Left ventricle myocardium inferior (tissue), 1 donor: ENCODE data around the gene CCDC158. TPM values are rescaled to one million over a fixed set of nuclear protein-coding genes. Genes with fewer than 3 reads are reported as not detected.
A peak's percentile ranks its signal among the peaks of the same experiment; 100 is the strongest.

ENCODE experiments used
- DNase-seq: peaks from one replicate; pipeline ENCODE4 v3.0.0-alpha.2; 2020
- H3K27ac ChIP-seq: fragments of 200-600 bp; replicated peaks from 2 replicates; pipeline ENCODE4 v1.8.0; 2021
- H3K27me3 ChIP-seq: fragments of 200-600 bp; 2 replicates; pipeline ENCODE4 v1.8.0; 2021; ENCODE audit warnings: low read depth
- H3K36me3 ChIP-seq: fragments of 200-600 bp; 2 replicates; pipeline ENCODE4 v1.8.0; 2021
- H3K4me1 ChIP-seq: fragments of 200-600 bp; 2 replicates; pipeline ENCODE4 v1.8.0; 2021
- H3K4me3 ChIP-seq: fragments of 200-600 bp; 2 replicates; pipeline ENCODE4 v1.8.0; 2021; ENCODE audit warnings: mild to moderate bottlenecking, moderate library complexity
- H3K9me3 ChIP-seq: fragments of 200-600 bp; replicated peaks from 2 replicates; pipeline ENCODE4 v1.8.0; 2021
- intact Hi-C: fragments of 100-400 bp; cut with micrococcal nuclease; formaldehyde crosslinking; loops from one replicate; pipeline ENCODE4 v1.11.0; 2022
- total RNA-seq: library from RNA; stranded (reverse); fragmentation: NEBNext Ultra II Directional; extraction: Animal tissue kit (Norgen Biotek cat#: 25700); gene quantifications from one replicate; pipeline ENCODE4 v1.2.1, GENCODE V29; 2021
- TF ChIP-seq, protein P1 (sequence below): fragments of 200-600 bp; IDR thresholded peaks from 2 replicates; pipeline ENCODE4 v1.8.0; 2021; ENCODE audit warnings: antibody characterized with exemption, mild to moderate bottlenecking, borderline replicate concordance
- donor health status: DM: no; HTN: yes; CAD: no; lungs with severe emphysema.

The CCDC158 gene
- total RNA-seq, 1 donor from 2014 or later = 0.11 TPM

DNA sequence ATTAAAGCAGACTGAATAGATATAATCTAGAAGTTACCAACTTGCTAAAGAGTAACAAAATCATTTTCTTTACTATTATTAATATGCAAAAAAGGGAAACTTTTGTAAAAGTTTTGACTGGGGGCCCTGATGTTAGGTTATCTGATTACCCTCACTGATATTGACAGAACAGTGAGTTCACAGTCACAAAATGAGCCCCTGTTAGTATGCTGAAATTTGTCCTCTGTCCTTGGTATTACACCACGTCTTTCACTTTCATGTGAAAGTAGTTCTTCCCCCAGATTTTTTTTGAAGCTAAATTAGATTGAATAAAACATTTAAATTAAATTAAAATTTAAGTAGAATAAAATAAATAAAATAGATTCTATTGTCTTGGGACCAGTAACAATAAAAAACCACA is 108.5 kb downstream of the CCDC158 start:
- peaks cover 43% of the 10 kb centered on the region for H3K4me1 ChIP-seq
- no peak overlapping the region for H3K27ac ChIP-seq
- peaks cover 18% of the 10 kb centered on the region for H3K9me3 ChIP-seq
- H3K36me3 ChIP-seq = peaks cover 17% of the 10 kb centered on the region
- intact Hi-C loops = no loop called here
- H3K4me3 ChIP-seq = no peak overlapping the region
- H3K27me3 ChIP-seq = no peaks in the 10 kb centered on the region
- DNase-seq = no peak
- TF ChIP-seq, protein P1, sequence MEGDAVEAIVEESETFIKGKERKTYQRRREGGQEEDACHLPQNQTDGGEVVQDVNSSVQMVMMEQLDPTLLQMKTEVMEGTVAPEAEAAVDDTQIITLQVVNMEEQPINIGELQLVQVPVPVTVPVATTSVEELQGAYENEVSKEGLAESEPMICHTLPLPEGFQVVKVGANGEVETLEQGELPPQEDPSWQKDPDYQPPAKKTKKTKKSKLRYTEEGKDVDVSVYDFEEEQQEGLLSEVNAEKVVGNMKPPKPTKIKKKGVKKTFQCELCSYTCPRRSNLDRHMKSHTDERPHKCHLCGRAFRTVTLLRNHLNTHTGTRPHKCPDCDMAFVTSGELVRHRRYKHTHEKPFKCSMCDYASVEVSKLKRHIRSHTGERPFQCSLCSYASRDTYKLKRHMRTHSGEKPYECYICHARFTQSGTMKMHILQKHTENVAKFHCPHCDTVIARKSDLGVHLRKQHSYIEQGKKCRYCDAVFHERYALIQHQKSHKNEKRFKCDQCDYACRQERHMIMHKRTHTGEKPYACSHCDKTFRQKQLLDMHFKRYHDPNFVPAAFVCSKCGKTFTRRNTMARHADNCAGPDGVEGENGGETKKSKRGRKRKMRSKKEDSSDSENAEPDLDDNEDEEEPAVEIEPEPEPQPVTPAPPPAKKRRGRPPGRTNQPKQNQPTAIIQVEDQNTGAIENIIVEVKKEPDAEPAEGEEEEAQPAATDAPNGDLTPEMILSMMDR = no peak

DNA sequence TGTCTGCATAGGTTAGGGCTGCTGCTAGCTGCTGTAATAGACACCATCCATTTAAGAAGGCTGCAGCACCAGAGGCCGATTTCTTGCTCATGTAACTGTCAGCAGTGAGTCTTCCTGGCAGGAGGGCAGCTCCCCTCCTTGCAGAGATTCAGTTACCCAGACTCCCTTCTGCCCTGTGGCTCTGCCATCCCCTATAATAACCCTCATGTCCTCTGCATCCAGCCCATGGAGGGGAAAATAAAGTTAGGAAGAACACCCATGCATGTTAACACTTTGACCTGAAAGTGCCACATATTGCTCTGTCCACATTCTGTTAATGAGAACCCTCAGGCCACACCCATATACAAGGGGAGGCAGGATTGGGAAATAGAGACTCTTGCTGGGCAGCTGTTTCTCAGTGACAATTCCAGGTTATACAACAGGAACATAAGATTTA is 109.0 kb downstream of the CCDC158 start:
- peaks cover 48% of the 10 kb centered on the region for H3K4me1 ChIP-seq
- intact Hi-C loops = no loop called here
- peaks cover 1% of the 10 kb centered on the region for H3K27me3 ChIP-seq
- DNase-seq = no peak
- H3K36me3 ChIP-seq = peaks cover 17% of the 10 kb centered on the region
- no peak overlapping the region for H3K4me3 ChIP-seq
- no peak overlapping the region for H3K27ac ChIP-seq
- peaks cover 12% of the 10 kb centered on the region for H3K9me3 ChIP-seq
- TF ChIP-seq, protein P1 = no peak

DNA sequence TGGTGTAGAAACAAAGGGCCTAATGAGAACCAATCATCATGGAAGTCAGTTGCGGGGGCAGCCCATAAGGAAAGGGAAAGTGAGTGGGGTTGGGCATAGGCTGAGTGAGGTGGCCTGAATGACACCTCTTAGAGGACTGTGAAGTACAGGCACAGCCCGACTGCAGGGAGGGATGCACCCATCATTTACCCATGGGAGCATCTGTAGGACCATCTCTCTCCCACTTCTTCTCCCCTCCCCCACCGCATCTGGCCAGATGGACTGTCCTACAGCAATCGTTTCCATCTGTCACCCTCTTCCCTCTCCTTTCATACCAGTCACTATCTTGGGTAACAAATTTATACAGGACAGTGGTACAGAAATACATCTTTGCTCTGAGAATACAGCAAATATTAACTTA is 110.3 kb downstream of the CCDC158 start:
- peaks cover 61% of the 10 kb centered on the region for H3K4me1 ChIP-seq
- H3K27me3 ChIP-seq = peaks cover 6% of the 10 kb centered on the region
- TF ChIP-seq, protein P1 = no peak
- H3K9me3 ChIP-seq = no peaks in the 10 kb centered on the region
- no peak for DNase-seq
- no peak overlapping the region for H3K4me3 ChIP-seq
- H3K36me3 ChIP-seq = peaks cover 17% of the 10 kb centered on the region
- no peak overlapping the region for H3K27ac ChIP-seq
- intact Hi-C loops = no loop called here

DNA sequence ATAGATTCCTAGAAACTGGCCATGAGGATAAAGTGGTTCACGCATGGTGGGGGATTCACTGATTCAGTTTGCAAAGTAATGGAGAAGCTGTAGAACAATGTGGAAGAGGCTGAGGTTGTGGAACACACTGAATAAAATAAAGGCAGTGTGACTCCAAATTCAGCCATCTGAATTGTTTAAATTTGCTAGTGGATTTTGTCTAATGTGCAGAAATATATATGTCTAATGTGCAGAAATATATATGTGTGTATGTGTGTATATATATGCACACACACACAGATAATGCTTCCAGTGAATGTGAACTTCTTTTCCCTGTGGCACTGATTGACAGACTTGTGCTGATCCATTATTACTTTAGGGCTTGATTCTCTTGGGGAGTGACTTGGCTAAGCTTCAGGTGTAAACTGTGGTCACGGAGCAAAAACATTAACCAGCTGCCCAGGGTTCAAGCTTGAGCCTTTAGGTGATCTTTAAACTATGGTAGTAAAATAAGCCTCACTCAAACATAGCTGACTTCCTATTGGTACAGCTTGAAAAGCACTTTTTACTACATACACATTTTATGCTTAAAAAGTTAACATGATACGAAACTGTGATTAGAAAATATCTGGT is 110.9 kb downstream of the CCDC158 start:
- DNase-seq = no peak
- Histone ChIP-seq H3K9me3 (no peaks in the 10 kb centered on the region), H3K27me3 (peaks cover 6% of the 10 kb centered on the region), H3K27ac (no peak overlapping the region), H3K4me3 (peak overlapping the region; percentile 83), H3K36me3 (peaks cover 17% of the 10 kb centered on the region), H3K4me1 (peaks cover 63% of the 10 kb centered on the region)
- intact Hi-C loops = no loop called here
- TF ChIP-seq, protein P1 = no peak

DNA sequence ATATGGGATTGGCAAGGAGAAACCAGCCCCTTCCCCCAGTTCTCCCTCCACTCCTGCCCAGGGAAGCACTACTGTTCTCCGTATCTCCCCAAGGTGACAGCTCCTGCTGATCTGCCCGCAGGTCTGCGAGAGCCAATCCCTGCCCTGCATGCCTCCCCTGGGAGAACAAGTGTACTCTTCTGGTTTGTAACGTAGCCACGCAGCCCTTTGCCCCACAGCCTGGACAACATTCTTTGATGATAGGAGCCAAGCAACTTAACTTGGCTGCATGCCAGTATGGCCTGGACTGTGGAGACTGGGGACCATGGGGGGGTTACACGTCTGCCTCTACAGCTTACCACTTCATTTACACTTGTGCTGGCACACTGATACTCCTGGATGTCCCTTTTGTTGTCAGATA is 112.4 kb downstream of the CCDC158 start:
- peak overlapping the region; percentile 83 for H3K4me3 ChIP-seq
- peak; percentile 74 for DNase-seq
- H3K9me3 ChIP-seq = no peaks in the 10 kb centered on the region
- TF ChIP-seq, protein P1 = no peak
- H3K36me3 ChIP-seq = peaks cover 17% of the 10 kb centered on the region
- intact Hi-C loops = no loop called here
- H3K4me1 ChIP-seq = peaks cover 61% of the 10 kb centered on the region
- peak overlapping the region; percentile 96 for H3K27ac ChIP-seq
- peaks cover 6% of the 10 kb centered on the region for H3K27me3 ChIP-seq
